ENCODE measurements around the gene SPACDR. TPM values are rescaled to one million over a fixed set of nuclear protein-coding genes. Genes with fewer than 3 reads are reported as not detected.
A peak's percentile ranks its signal among the peaks of the same experiment; 100 is the strongest.

Gene SPACDR
- total and polyA plus RNA-seq, 2 donors from 2014 or later = 0.54 TPM; not detected in 1

- peak overlapping the region; percentile 35 to 96 (median 69) for H3K4me3 ChIP-seq (ENCODE audit: low read length in 3 of 3)
- H3K27ac ChIP-seq (ENCODE audit: low read depth in 2 of 2, low read length in 2 of 2) = peak overlapping the region; percentile 100
- TF ChIP-seq CTCF (IDR thresholded peaks at IDR 0.05; ENCODE audit: borderline replicate concordance, extremely low read depth, insufficient read depth) = no peak
- no peak for FAIRE-seq
- H3K4me1 ChIP-seq (ENCODE audit: control insufficient read depth in 2 of 3, insufficient read depth in 2 of 3, low read depth in 1 of 3, low read length in 3 of 3) = peaks cover 0 to 34% (median 20%) of the 10 kb centered on the region in 3 donors
- peak overlapping the region; percentile 33 to 100 (median 35) for H3K9ac ChIP-seq (ENCODE audit: low read length in 3 of 3)
- DNase-seq = peak in 3 of 5 donors; percentile 17 to 86 (median 49)
- intact Hi-C loops (cut with DNase I) = no loop called here
- H3K27me3 ChIP-seq (ENCODE audit: control insufficient read depth, insufficient read depth, low read length) = no peaks in the 10 kb centered on the region
- no peaks in the 10 kb centered on the region for H3K9me3 ChIP-seq (ENCODE audit: control insufficient read depth in 2 of 3, insufficient read depth in 1 of 3, low read length in 3 of 3)
- H3K36me3 ChIP-seq (ENCODE audit: control insufficient read depth in 2 of 3, insufficient read depth in 3 of 3, low read length in 3 of 3) = peaks cover 5 to 20% (median 9%) of the 10 kb centered on the region in 3 donors
Measured at GRCh38 chr7:100430493-100431285, 33.4 kb downstream of the SPACDR start.

- TF ChIP-seq CTCF (IDR thresholded peaks at IDR 0.05; ENCODE audit: borderline replicate concordance, extremely low read depth, insufficient read depth) = no peak
- FAIRE-seq = no peak
- H3K27me3 ChIP-seq (ENCODE audit: control insufficient read depth, insufficient read depth, low read length) = no peaks in the 10 kb centered on the region
- H3K9me3 ChIP-seq (ENCODE audit: control insufficient read depth in 2 of 3, insufficient read depth in 1 of 3, low read length in 3 of 3) = no peaks in the 10 kb centered on the region
- peaks cover 5 to 19% (median 9%) of the 10 kb centered on the region in 3 donors for H3K36me3 ChIP-seq (ENCODE audit: control insufficient read depth in 2 of 3, insufficient read depth in 3 of 3, low read length in 3 of 3)
- H3K4me3 ChIP-seq (ENCODE audit: low read length in 3 of 3) = peak within 1 kb of the TSS; percentile 89 to 96 (median 96)
- peak; percentile 97 to 99 (median 99) for DNase-seq
- H3K27ac ChIP-seq (ENCODE audit: low read depth in 2 of 2, low read length in 2 of 2) = peak within 1 kb of the TSS; percentile 100
- peak within 1 kb of the TSS; percentile 90 to 100 (median 98) for H3K9ac ChIP-seq (ENCODE audit: low read length in 3 of 3)
- intact Hi-C loops (cut with DNase I) = no loop called here
- peaks cover 0 to 27% (median 18%) of the 10 kb centered on the region in 3 donors for H3K4me1 ChIP-seq (ENCODE audit: control insufficient read depth in 2 of 3, insufficient read depth in 2 of 3, low read depth in 1 of 3, low read length in 3 of 3)
Measured at GRCh38 chr7:100429637-100430492, 34.2 kb downstream of the SPACDR start, which contains the start of gene MEPCE. MEPCE (plus strand) TSS chr7:100429831; CDS start chr7:100430019, 188 bp downstream.

GRCh38 chr7:100428967-100429636, 35.0 kb downstream of the SPACDR start:
- H3K27me3 ChIP-seq (ENCODE audit: control insufficient read depth, insufficient read depth, low read length) = no peaks in the 10 kb centered on the region
- intact Hi-C loops (cut with DNase I) = no loop called here
- FAIRE-seq (peak; percentile 91), DNase-seq (peak; percentile 100)
- peaks cover 0 to 23% (median 14%) of the 10 kb centered on the region in 3 donors for H3K4me1 ChIP-seq (ENCODE audit: control insufficient read depth in 2 of 3, insufficient read depth in 2 of 3, low read depth in 1 of 3, low read length in 3 of 3)
- peak overlapping the region; percentile 90 to 100 (median 98) for H3K9ac ChIP-seq (ENCODE audit: low read length in 3 of 3)
- H3K4me3 ChIP-seq (ENCODE audit: low read length in 3 of 3) = peak overlapping the region; percentile 89 to 96 (median 96)
- no peak for TF ChIP-seq CTCF (IDR thresholded peaks at IDR 0.05; ENCODE audit: borderline replicate concordance, extremely low read depth, insufficient read depth)
- H3K9me3 ChIP-seq (ENCODE audit: control insufficient read depth in 2 of 3, insufficient read depth in 1 of 3, low read length in 3 of 3) = no peaks in the 10 kb centered on the region
- H3K27ac ChIP-seq (ENCODE audit: low read depth in 2 of 2, low read length in 2 of 2) = peak overlapping the region; percentile 100
- H3K36me3 ChIP-seq (ENCODE audit: control insufficient read depth in 2 of 3, insufficient read depth in 3 of 3, low read length in 3 of 3) = peaks cover 5 to 14% (median 8%) of the 10 kb centered on the region in 3 donors
